GM18502 (cell line): ENCODE measurements around the gene RELL1.
A peak's percentile ranks its signal among the peaks of the same experiment; 100 is the strongest.
"Not testable (repeated sequence)": the region's sequence is repeated elsewhere in the genome, so short reads cannot be mapped to it uniquely, and the experiment has no call there.

ENCODE experiments used
- ATAC-seq: cut with Tn5 transposase; IDR thresholded peaks from one replicate; pipeline ENCODE4 v1.9.1; 2021; ENCODE audit warnings: mild to moderate bottlenecking; ENCODE audit not compliant: unreplicated experiment, poor library complexity

RELL1 gene

DNA sequence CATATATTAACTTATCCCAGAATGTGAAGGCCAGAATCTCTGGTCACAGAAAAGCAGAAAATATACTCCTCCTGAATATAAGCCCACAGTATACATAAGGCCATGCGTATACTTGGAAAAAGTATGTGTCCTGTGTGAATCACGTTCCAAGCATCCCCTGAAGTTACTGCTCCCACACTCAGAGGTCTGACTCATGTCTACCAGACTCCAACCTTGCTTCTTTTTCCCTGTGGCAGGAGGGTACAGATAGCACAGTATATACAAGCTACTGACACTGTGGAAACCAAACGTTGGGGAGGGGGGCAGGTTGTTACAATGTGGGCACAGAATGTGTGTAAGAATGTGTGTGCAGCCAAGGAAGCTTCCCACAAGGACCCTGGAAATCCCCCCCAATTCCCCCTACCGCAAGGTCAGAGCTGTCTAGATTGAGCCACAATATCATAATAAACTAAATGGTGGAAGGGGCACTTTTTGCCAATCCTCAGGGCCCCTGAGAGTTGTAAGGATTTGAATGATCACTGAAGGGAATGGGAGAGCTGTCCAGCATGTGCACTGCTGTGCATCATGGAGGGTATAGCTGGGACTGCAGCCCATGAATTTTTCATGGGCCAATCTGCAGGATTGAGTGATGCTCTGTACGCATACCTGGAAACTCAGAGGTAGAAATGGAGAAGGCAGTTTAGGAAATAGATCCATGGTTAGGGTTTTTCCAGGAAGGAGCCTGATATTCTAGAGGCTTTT lies 7.4 kb upstream of the RELL1 start:
- ATAC-seq, result no peak

DNA sequence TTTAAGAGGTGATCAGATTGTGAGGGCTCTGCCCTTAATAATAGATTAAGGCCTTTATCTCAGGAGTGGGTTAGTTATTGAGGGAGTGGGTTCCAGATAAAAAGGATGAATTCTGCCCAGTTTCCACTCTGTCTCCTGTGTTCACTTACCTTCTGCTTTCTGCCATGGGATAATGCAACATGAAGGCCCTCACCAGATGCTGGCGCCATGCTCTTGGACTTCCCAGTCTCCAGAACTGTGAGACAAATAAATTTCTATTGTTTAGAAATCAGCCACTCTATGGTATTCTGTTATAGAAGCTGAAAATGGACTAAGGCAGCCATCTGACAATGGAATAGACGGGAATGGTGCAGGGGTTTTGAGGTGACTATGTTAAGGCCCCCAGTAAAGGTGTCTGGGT lies 6.9 kb upstream of the RELL1 start:
- ATAC-seq, result no peak

DNA sequence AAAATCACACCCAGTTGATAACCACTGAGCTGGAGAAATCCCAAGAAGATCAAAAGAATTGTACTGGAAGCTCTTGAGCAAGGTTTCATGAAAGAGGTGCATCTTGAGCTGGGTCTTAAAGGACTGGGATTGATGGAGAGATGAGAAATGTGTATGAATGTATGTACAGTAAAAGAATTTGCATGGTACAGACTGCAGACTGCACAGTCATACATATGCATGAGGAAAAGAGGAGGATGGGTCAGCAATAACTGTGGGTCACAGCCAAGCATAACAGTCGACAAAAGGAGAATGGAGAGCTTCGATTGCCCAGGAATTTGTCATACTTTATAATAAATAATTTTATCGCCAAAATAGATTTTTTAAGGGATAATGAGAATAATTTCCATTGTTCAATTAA lies 4.8 kb upstream of the RELL1 start:
- ATAC-seq, result no peak

DNA sequence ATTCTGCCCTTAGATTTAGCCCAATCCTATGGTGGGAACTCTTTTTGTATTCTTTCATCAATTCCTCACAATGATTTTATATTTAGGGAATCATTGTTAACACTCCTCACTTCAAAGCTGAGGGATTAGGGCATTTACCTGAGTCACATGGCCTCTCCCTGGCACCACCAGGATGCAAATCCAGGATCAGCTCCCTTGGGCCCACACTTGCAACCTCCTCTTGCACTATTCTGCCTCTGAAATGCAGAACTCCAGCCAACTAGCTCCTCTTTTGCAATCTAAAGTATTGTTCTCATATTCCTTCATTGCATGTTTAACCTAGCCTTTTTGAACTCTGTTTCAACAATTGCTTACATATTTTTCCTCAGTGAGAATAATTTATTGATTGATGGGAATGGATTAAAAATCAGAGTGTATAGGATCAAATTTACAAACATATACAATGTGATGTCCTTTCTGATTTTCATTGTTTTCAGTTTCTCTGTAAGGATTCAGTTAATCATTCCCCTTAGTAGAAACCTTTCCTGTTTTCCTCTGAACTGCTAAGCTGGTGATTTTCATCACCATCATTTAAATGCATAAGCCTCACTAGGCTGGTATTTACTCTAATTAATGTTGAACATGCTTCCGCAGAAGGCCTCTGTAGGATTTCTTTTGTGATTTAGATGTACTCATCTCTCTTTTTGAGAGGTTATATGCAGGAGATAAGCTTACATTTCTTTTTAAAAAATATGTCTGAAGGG lies 3.3 kb upstream of the RELL1 start:
- no peak for ATAC-seq

DNA sequence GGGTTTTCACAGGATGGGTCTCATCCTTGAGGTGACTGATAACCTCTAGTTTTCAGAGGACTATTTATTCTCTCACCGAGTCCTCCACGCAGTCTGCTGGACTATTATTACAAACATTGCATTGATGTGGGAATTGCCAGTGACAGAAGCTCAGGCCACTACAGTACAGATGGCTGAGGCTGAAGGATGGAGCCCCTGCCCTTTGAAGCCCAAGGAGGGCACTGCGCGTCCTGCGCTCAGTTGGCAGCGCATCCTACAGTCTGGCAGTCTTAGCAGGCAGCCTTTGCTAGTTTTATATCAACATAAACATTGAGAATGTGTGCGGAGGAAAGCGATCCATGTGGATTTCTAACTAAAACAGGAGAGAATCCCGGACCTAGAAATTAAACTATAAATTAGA lies 1.5 kb upstream of the RELL1 start:
- ATAC-seq, result no peak

DNA sequence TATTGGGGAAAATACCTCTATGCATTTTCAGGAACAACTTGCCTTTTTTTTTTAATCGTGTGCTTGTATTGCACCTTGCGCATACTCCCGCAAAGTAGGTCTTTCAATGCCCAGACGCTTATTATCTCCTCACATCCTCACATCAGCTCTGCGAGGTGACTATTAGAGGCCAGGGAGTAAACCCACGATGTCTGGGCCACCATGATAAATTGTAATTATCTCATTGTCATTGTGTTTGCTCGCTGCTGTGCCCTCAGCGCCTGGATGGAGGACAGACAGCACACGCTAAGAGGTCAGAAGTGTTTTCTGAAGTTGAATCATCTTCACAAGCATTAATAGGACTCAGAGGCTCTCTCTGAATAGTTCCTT lies 1.0 kb upstream of the RELL1 start:
- no peak for ATAC-seq

DNA sequence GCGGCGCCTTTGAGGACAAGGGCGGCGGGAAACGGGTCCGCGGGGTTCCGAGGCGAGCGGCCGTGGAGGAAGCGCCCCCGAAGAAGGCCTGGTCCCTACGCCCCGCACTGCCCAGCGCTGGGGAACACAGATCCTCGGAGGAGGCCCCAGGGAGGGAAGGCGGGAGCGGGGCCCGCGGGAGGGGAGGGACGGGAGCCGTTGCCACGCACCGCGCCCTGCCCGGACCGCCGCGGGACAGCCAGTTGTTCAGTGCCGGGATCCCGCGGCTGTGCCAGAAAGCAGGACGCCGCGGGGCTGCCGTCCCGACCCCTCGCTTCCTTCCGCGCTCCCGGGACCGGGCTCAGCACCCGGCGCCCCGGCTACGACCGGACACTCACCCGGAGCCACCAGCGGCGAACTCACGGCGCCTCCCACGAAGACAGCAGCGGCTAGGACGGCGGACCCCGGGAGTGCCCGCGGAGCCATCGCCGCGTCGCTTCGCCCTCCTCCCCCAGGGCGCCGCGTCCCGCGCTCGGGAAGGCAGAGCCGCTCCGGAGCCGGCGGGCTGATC lies 278 bp downstream of the RELL1 start:
- peak; percentile 18 for ATAC-seq

DNA sequence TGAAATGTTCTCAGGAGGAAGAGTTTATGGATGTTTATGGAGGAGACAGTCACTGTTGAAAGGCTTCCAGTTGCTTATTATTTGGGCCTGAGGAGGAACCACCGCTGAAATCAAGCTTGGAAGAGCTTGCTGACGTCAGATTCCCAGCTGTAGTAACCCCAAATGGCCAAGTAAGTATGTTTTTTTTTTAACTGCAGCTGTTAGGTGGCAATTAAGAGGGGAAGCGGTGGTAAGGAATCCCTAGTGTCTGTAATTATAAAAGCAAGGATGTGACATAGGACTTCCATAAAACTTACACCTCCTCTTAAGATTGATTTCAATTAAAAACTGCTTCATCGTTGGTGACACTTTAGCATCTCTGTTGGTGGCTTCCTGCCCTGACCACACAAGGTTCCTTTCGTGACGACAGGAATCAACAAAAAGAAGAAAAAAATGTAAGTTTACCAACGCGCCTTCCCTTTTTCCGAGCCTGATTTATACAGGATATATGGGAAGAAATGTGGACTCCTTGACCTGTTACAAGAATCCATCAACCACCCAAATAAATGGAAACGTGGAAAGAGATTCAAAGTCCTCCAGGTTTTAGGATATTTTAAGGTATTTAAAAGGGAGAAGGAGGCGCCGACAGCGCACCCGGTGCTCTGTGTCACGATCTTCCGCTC lies 884 bp downstream of the RELL1 start:
- no peak for ATAC-seq

DNA sequence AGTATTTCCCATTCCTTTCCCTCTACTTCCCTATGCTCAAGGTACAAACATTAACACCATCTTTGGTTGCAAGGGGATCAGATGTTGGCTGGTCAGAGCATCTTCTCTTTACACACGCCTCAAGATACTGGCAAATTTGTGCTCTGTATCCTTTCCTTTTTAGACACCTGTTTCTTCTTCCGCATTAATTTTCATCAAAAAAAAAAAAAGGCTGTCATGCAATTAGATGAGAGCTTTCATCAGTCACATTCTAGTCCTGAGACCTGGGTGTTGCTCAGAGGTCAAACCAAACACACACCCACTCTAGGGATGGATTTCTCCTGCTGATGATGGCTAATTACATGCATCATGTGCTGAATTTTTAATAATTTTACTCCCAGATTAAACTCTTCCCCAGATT lies 2.0 kb downstream of the RELL1 start:
- no peak for ATAC-seq

DNA sequence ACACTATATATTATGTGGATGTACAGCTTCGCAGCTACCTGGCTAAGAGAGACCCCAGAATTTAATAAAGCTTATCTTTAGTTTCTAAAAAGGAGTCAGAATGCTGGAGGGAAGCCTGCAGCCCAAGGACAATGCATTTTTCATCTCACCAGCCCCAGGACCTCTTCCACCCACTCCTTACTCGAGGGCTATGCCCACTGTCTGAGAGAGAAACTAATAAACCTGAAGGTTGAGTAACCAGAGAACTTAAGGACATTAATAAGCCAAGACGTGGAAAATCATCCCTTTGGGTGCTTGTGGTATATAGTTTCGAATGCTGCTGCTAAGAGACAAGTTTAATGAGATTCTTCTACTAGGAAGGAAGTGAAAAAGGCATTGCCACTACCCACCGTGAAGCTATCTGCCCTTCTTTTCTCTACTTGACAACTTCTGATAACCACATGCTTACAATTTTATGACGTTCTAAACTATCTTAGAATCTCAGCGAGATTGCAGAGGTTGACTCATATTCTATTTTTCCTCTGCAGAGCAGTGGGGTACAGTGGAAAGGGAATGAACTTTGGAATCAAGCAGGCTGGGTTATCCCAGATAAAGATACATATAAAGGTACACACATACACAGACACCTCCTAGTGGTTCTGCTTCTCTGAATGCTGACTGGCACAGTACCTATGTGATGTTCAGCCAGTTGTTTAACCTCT lies 3.3 kb downstream of the RELL1 start:
- peak; percentile 33 for ATAC-seq

DNA sequence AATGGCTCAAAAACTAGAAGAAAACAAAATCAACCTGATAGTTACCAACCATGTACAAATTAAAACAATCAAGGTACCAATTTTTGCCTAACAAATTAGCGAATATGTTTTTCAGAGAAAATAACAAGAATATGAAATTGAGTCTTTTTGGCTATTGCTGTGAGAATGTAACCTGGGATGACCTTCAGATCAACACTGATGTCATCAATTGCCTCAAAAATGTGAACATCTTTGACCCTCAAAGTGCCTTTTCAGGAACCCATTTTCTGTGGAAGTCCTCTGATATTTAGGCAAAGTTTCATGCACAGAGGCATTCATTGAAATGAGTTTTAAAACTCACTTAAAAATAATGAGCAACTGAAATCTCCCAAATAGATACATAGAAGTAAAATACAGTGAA lies 6.1 kb downstream of the RELL1 start:
- no peak for ATAC-seq

DNA sequence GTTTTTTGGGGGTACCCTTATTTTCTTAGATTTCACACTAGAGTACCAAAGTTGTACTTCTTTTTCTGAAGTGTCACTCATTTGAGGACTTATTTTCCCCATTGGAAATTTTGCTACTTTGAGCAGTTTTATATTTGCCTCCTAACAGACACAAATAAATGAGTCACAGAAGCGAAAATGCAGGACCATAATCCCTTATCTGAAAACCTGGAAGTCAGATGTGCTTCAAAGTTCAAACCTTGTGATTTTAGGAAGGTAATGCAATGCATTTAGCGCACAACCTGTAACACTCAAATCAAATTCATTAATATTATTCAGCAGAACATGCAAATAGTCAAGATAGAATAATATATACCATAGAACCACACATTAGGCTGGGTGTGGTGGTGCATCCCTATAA lies 6.9 kb downstream of the RELL1 start:
- no peak for ATAC-seq

DNA sequence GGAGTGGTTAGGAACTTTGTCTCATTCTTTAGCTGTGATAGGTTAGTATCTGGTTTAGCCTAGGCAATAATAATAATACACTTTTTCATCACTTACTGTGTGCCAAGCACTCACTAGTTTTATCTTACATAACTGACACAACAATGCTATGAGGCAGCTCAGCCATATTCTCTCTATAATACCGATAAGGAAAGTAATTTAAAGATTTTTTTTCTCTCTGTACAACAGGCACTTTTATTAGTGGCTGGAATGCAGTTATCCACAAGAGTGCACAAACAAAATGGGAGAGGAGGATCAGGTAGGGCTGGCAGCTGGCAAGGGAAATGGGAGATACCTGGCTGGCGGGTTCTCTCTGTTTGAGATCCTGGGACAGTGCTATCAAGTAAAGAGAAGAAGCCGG lies 7.6 kb downstream of the RELL1 start:
- no peak for ATAC-seq

DNA sequence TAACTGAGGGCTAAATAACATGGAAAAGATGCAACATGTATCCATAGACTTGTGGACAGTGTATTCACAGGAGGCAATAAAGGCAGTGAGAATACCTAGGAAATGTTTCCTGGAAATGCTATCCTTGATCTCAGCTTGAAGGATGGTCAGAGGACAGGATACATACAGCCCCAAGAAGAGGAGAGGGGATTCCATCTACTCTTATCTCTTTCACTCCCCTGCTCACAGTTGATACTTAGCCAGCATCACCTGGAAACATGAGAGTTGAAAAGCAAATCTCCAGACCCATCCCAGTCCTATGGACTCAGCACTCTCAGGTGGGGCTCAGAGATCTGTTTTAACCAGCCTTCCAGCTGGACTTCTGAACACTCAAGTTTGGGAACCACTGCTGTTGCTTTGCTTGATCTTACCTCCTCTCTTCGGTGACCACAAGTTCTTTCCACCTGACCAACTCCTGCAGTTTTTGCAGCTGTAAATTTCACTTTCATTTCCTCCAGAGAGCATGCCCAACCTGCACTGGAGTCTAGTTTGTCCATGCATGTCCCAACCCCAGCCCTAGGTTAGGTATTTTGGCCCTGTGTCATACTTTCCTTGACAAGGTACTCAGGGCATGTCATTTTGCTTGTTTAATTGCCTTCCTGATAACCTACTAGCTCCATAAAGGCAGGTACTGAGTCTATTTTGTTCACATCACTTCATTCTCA lies 10.4 kb downstream of the RELL1 start:
- peak; percentile 94 for ATAC-seq

DNA sequence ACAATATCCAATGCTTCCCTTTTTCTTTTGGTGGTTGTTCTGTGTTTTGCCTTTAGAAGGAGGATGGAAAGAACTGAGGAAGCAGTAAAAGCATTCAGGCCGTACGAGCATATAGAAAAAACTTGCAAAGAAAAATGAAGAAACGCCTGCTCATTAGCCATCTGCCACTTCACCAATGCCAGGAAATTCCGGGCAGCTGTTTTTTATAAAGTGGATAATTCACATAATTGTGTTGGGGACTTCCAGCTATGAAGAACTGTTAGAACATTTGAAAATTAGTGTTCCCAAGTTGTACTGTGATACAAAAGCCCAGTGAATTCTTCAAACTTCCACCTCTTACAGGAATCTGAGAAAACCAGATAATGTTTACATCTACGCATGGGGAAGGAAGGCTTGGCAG lies 11.7 kb downstream of the RELL1 start:
- ATAC-seq, result no peak

DNA sequence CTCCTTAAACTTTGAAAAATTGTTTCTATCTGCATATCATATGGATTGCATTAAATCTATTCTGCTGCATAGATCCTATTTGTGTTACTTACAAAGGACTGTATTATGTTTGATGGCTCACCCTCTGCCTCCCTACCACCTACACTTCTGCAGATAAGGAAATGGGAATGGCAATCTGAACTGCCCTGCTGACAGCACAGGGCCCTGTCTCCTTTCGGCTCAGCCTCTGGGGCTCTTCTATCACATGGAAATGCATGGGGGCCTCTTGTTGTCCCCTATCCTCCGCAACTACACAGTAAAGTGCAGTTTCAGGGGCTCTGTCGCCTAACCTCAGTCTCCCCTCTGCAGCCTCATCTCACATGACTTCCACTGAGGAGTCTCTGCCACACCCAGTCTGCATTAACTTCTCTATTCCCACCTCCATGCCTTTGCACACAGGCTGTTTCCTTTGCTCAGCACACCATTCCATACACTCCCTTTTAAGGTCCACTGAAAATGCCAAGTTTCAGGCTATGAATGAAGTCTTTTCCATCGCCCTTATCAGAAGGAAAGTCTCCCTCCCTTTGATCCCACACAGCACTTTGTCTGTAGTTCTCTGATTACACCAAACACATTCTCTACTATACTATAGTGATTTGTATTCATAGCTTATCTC lies 12.5 kb downstream of the RELL1 start:
- ATAC-seq, result no peak

DNA sequence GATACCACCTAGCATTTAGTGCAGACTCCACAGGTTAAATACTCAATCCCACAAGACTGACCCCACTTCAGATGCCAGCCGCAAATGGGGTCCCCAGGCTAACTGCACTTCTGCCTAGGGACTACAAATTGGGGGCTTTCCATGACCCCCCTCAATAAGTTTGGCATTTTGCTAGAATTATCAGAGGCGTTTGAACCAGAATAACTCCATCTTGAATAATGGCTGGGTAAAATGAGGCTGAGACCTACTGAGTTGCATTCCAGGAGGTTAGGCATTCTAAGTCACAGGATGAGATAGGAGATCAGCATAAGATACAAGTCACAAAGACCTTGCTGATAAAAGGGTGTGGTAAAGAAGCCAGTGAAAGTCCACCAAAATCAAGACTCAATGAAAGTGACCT lies 15.1 kb downstream of the RELL1 start:
- no peak for ATAC-seq

DNA sequence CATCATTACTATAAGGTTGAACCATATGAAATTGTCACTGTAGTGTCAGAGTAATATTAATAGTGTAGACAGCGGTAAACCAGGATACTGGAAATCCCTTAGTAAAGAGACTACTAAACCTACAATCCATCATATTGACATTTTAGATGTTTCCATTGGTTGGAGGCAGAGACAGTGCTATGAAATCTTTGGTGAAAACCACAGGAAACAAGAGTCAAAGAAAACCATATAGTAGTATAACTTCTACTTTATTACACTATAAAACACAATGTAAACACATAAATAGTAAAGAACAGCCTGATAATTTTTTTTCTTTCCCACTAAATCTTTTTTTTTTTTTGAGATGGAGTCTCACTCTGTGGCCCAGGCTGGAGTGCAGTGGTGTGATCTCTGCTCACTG lies 15.9 kb downstream of the RELL1 start:
- ATAC-seq, result no peak

DNA sequence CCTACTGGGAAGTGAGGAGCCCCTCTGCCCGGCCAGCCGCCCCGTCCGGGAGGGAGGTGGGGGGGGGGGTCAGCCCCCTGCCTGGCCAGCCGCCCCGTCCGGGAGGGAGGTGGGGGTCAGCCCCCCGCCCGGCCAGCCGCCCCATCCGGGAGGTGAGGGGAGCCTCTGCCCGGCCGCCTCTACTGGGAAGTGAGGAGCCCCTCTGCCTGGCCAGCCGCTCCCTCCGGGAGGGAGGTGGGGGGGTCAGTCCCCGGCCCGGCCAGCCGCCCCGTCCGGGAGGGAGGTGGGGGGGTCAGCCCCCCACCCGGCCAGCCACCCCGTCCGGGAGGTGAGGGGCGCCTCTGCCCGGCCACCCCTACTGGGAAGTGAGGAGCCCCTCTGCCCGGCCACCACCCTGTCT lies 17.1 kb downstream of the RELL1 start:
- not testable (repeated sequence) for ATAC-seq
